Spinal cord (tissue), 10 donors: ENCODE measurements around the gene CC2D2A. TPM values are rescaled to one million over a fixed set of nuclear protein-coding genes. Genes with fewer than 3 reads are reported as not detected.

Source experiments
- DNase-seq, 6 donors: peaks; one replicate each; pipeline versions ENCODE4 v3.0.0 to v3.0.0-alpha.2; 2013 to 2015; ENCODE audit warnings: low spot score in 6 of 6, low read depth in 4 of 6
- H3K27ac ChIP-seq: one replicate; pipeline ENCODE4 v1.5.1; 2013; ENCODE audit warnings: low read depth, low read length, control low read depth
- H3K27me3 ChIP-seq: one replicate; pipeline ENCODE4 v1.6.1; 2013; ENCODE audit warnings: low read length; ENCODE audit not compliant: control insufficient read depth, insufficient read depth
- H3K36me3 ChIP-seq: one replicate; pipeline ENCODE4 v1.6.1; 2013; ENCODE audit warnings: low read length; ENCODE audit not compliant: control insufficient read depth, insufficient read depth
- H3K4me1 ChIP-seq: one replicate; pipeline ENCODE4 v1.6.1; 2013; ENCODE audit warnings: low read length; ENCODE audit not compliant: control insufficient read depth, insufficient read depth
- H3K4me3 ChIP-seq: one replicate; pipeline ENCODE4 v1.5.1; 2013; ENCODE audit warnings: low read depth, low read length, control low read depth
- H3K9me3 ChIP-seq: one replicate; pipeline ENCODE4 v1.6.1; 2013; ENCODE audit warnings: low read length; ENCODE audit not compliant: control insufficient read depth, insufficient read depth
- WGBS: methylation state at CpG from one replicate; pipeline ENCODE4 v1.1.5; 2013; ENCODE audit warnings: missing lambda C conversion rate; ENCODE audit not compliant: insufficient coverage; 5-methylcytosine and 5-hydroxymethylcytosine counted together
- long read RNA-seq, 4 donors: transcript quantifications; one replicate each; lab custom pipeline, GENCODE V29; 2026
- polyA plus RNA-seq, 2 donors: library from polyadenylated mRNA; unstranded; fragments of 120-200 nt; gene quantifications; one replicate each; pipeline ENCODE4 v1.2.1, GENCODE V29; 2013; ENCODE audit not compliant: insufficient read length in 2 of 2
- total RNA-seq, 2 donors: library from RNA; depleted of rRNA in 1 of 2; stranded (reverse); fragments of 120-200 nt in 1 of 2; fragments of >200 nt in 1 of 2; gene quantifications; one replicate each; pipeline versions ENCODE4 v1.2.3 to v1.2.4, GENCODE V29; 2013 to 2014
- donor health status: healthy.

CC2D2A gene
- 10 to 100 TPM; 25.6 to 67.6 TPM for total RNA-seq
- 10 to 100 TPM; 34.7 to 38.2 TPM for polyA plus RNA-seq
- long read RNA-seq, donor 1, partial matches to known transcripts, result 26 of 54 reads
- long read RNA-seq, donor 1, other reads (novel, unspliced or antisense), result 22 of 54 reads
- long read RNA-seq, donor 2, partial matches to known transcripts, result 24 of 40 reads
- long read RNA-seq, donor 2, other reads (novel, unspliced or antisense), result 13 of 40 reads
- long read RNA-seq, donor 3, partial matches to known transcripts, result 5 of 7 reads
- long read RNA-seq, donor 3, other reads (novel, unspliced or antisense), result 0 of 7 reads
- long read RNA-seq, donor 4, partial matches to known transcripts, result 78 of 126 reads
- long read RNA-seq, donor 4, other reads (novel, unspliced or antisense), result 41 of 126 reads

GRCh38 chr4:15469402-15470127 is at the start of gene CC2D2A:
Gene CC2D2A (plus strand): TSS chr4:15469882. CDS start chr4:15475933, 6,051 bp downstream.
- Histone ChIP-seq H3K36me3 (no peaks in the 10 kb centered on the region), H3K4me1 (no peaks in the 10 kb centered on the region), H3K27me3 (no peaks in the 10 kb centered on the region), H3K9me3 (no peaks in the 10 kb centered on the region), H3K27ac (peak within 1 kb of the TSS; percentile 80), H3K4me3 (peak within 1 kb of the TSS; percentile 62)
- peak; percentile 24 to 83 (median 50) for DNase-seq
- 6% methylated on average over 11 of the region's 14 CpGs for WGBS

- peak in 1 of 6 donors; percentile 62 for DNase-seq
- Histone ChIP-seq H3K9me3 (no peaks in the 10 kb centered on the region), H3K4me3 (no peak overlapping the region), H3K27me3 (no peaks in the 10 kb centered on the region), H3K4me1 (no peaks in the 10 kb centered on the region), H3K36me3 (no peaks in the 10 kb centered on the region), H3K27ac (no peak overlapping the region)
- WGBS, result no CpG with 5 or more reads among the region's 2 CpGs
Measured at GRCh38 chr4:15420642-15421041, 49.0 kb upstream of the CC2D2A start.

DNA sequence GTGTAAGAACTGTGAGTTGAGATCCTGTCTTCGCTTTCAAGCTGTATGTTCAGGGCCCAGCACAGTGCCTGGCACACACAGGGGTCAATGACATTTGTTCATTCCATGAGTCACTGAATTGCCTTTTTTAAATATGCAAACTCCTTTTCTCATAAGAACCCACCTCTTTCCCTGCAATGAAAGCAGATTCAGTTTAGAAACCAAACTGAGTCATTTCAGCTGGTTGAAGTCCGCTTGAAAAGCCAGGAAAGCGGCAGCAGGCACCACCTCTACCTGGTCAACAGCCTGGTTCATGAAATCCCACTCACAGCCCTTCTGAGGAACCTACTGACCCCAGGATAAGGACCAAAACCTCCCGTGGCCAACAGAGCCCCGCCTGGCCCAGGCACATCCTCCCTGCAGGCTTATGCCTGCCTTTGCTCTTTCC is 46.4 kb upstream of the CC2D2A start:
- Histone ChIP-seq H3K9me3 (no peaks in the 10 kb centered on the region), H3K27me3 (no peaks in the 10 kb centered on the region), H3K27ac (no peak overlapping the region), H3K36me3 (no peaks in the 10 kb centered on the region), H3K4me3 (no peak overlapping the region), H3K4me1 (no peaks in the 10 kb centered on the region)
- WGBS, result 81% methylated on average over 4 of the region's 5 CpGs
- DNase-seq, result no peak

DNA sequence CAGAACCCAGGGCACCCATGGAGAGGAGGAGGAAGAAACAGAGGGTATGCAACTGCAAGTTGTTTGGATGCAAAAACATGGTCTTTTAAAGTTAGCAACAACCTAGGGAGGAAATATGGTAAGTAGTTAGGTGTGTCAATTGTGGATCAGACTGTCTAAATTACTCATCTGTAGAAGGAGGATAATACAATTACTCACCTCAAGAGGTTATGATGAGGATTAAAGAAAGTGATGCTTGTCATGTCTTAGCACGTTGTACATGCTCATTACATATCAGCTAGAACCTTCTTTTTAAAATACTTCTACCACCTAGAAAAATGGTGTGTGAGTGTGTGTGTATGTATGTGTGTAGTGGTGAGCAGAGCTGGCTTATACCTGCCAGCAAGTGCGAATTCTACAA is 44.2 kb upstream of the CC2D2A start:
- no peak overlapping the region for H3K27ac ChIP-seq
- DNase-seq, result no peak
- WGBS, result no CpG with 5 or more reads among the region's 2 CpGs
- no peaks in the 10 kb centered on the region for H3K27me3 ChIP-seq
- H3K36me3 ChIP-seq, result no peaks in the 10 kb centered on the region
- no peak overlapping the region for H3K4me3 ChIP-seq
- H3K4me1 ChIP-seq, result no peaks in the 10 kb centered on the region
- no peaks in the 10 kb centered on the region for H3K9me3 ChIP-seq

GRCh38 chr4:15427161-15427560 is 42.5 kb upstream of the CC2D2A start:
- Histone ChIP-seq H3K4me1 (no peaks in the 10 kb centered on the region), H3K27me3 (no peaks in the 10 kb centered on the region), H3K36me3 (no peaks in the 10 kb centered on the region), H3K9me3 (peaks cover 2% of the 10 kb centered on the region), H3K27ac (no peak overlapping the region), H3K4me3 (no peak overlapping the region)
- no peak for DNase-seq
- WGBS, result no CpG with 5 or more reads among the region's 2 CpGs

DNA sequence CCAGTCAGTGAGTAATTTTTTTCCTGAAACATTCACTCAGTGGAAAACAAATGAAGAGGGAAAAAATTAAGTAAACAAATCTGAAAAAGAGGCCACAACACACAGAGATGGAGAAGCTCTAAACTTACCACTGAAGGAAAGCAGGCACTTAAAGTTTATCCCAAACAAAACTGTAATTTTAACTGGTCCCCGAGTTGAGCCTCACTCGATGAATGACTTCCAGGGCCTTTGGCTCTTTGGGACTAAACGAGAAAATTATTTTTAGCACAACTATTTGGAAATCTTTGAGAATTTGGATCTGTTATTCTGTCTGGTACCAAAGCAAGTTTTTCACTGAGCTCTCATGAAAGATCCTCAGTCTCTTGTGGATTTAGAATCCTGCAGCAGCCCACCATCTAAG is 42.0 kb upstream of the CC2D2A start, which contains the start of gene C1QTNF7:
C1QTNF7 (plus strand) TSS at position 333 of the 400 bp plus-strand sequence. CDS start 7,711 bp downstream, outside the sequence.
- H3K27ac ChIP-seq, result no peak within 1 kb of the TSS
- no peak within 1 kb of the TSS for H3K4me3 ChIP-seq
- H3K4me1 ChIP-seq, result no peaks in the 10 kb centered on the region
- no peaks in the 10 kb centered on the region for H3K36me3 ChIP-seq
- DNase-seq, result no peak
- H3K9me3 ChIP-seq, result peaks cover 2% of the 10 kb centered on the region
- WGBS, result no CpG with 5 or more reads among the region's 3 CpGs
- H3K27me3 ChIP-seq, result no peaks in the 10 kb centered on the region

GRCh38 chr4:15428611-15429010 is 41.1 kb upstream of the CC2D2A start:
- Histone ChIP-seq H3K27me3 (no peaks in the 10 kb centered on the region), H3K4me1 (no peaks in the 10 kb centered on the region), H3K27ac (no peak overlapping the region), H3K4me3 (no peak overlapping the region), H3K36me3 (no peaks in the 10 kb centered on the region), H3K9me3 (peaks cover 2% of the 10 kb centered on the region)
- 80% methylated on average over 1 of the region's 1 CpG for WGBS
- DNase-seq, result no peak

- DNase-seq, result peak in 1 of 6 donors; percentile 16
- peaks cover 2% of the 10 kb centered on the region for H3K9me3 ChIP-seq
- peaks cover 8% of the 10 kb centered on the region for H3K4me1 ChIP-seq
- WGBS, result no CpG with 5 or more reads among the region's 2 CpGs
- H3K27me3 ChIP-seq, result no peaks in the 10 kb centered on the region
- H3K36me3 ChIP-seq, result no peaks in the 10 kb centered on the region
- no peak overlapping the region for H3K27ac ChIP-seq
- H3K4me3 ChIP-seq, result no peak overlapping the region
Measured at GRCh38 chr4:15434091-15434490, 35.6 kb upstream of the CC2D2A start.

DNA sequence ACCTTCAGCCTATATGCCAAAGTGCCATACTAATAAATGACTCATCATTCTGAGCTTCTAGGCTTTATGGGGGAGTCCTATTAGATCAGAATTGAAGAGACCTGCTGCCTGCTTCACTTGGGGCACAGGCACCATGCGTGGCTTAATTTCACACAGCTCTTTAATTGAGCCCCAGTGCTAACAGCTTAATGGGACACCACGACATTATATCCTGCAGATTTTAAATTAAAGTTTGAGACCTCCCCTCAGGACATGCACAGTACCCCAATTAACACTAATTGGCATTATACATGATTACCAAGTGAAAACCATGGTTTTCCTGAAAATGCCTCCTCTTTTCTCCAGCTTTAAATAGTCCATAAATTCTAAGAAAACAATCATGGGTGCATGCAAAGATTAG is 35.0 kb upstream of the CC2D2A start:
- Histone ChIP-seq H3K27ac (no peak overlapping the region), H3K4me3 (no peak overlapping the region), H3K9me3 (peaks cover 2% of the 10 kb centered on the region), H3K27me3 (no peaks in the 10 kb centered on the region), H3K4me1 (peaks cover 8% of the 10 kb centered on the region), H3K36me3 (no peaks in the 10 kb centered on the region)
- 62% methylated on average over 2 of the region's 2 CpGs for WGBS
- DNase-seq, result peak in 2 of 6 donors; percentile 33 to 86
